NT2/D1 (cell line): ENCODE results near the gene SH3BP5.

Experiments
- DNase-seq: peaks from one replicate; pipeline ENCODE4 v3.0.0-alpha.2; 2011; ENCODE audit warnings: low read depth, low spot score
- H3K27me3 ChIP-seq: 2 replicates; pipeline ENCODE4 v1.6.0; 2011; ENCODE audit warnings: mild to moderate bottlenecking; ENCODE audit not compliant: insufficient read length, insufficient read depth
- H3K36me3 ChIP-seq: 2 replicates; pipeline ENCODE4 v1.6.1; 2011; ENCODE audit warnings: mild to moderate bottlenecking, low read length, mixed read lengths; ENCODE audit not compliant: insufficient read depth, insufficient read length
- H3K4me1 ChIP-seq: 2 replicates; pipeline ENCODE4 v1.5.1; 2011; ENCODE audit not compliant: insufficient read depth, insufficient read length
- H3K4me3 ChIP-seq: 2 replicates; pipeline ENCODE4 v1.5.1; 2011; ENCODE audit warnings: low read depth; ENCODE audit not compliant: insufficient read length
- H3K9ac ChIP-seq: 2 replicates; pipeline ENCODE4 v1.6.0; 2011; ENCODE audit warnings: low read depth; ENCODE audit not compliant: insufficient read length
- H3K9me3 ChIP-seq: 2 replicates; pipeline ENCODE4 v1.5.1; 2011; ENCODE audit warnings: mild to moderate bottlenecking, low read length; ENCODE audit not compliant: insufficient read depth
- SUZ12 ChIP-seq: IDR thresholded peaks from 2 replicates; pipeline ENCODE4 v1.6.1; 2011; ENCODE audit not compliant: insufficient read length, insufficient read depth; ENCODE audit errors: extremely low read depth
- YY1 ChIP-seq: IDR thresholded peaks from 2 replicates; pipeline ENCODE4 v1.6.1; 2011; ENCODE audit not compliant: insufficient read length, insufficient read depth
- ZNF274 ChIP-seq: IDR thresholded peaks from 2 replicates; pipeline ENCODE4 v1.6.1; 2011; ENCODE audit warnings: mild to moderate bottlenecking, low read depth, low read length

The SH3BP5 gene

GRCh38 chr3:15272426-15273196 lies 59.8 kb downstream of the SH3BP5 start:
- no peaks in the 10 kb centered on the region for H3K27me3 ChIP-seq
- H3K9me3 ChIP-seq = no peaks in the 10 kb centered on the region
- no peak for DNase-seq
- peaks cover 5% of the 10 kb centered on the region for H3K36me3 ChIP-seq
- peaks cover 12% of the 10 kb centered on the region for H3K4me1 ChIP-seq
- H3K4me3 ChIP-seq = no peak overlapping the region
- no peak overlapping the region for H3K9ac ChIP-seq
- TF ChIP-seq SUZ12 = no peak
- TF ChIP-seq YY1 = no peak
- TF ChIP-seq ZNF274 = no peak

DNA sequence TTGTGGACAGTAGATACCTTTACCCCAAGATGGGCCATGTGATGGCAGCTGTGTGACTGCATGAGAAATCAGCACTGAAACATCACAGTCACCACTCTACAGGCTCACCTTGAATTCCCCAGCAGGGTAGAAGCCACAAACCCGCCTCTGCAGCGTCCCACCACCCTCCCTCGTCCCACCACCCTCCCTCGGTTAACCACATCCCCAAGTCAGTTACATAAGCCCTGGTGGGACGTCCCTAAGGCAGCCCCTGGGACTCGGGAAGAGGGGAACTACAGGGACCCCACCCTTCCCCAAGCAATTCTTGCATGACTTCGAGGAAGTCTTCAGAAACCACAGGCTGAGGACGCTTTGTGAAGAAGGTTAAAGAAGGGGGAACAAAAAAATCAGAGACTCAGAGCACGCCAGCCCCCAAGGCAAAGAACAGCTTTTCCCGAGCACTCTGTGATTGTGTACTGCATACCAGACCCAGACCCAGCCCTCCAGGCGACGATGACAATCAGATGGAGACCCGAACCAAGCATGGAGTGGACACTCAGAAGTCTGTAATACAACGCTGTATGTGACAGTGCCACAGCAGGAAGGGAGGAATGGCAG lies 60.5 kb downstream of the SH3BP5 start:
- Histone ChIP-seq H3K4me3 (no peak overlapping the region), H3K36me3 (peaks cover 11% of the 10 kb centered on the region), H3K4me1 (peaks cover 7% of the 10 kb centered on the region), H3K9me3 (no peaks in the 10 kb centered on the region), H3K27me3 (no peaks in the 10 kb centered on the region), H3K9ac (no peak overlapping the region)
- DNase-seq = no peak
- TF ChIP-seq ZNF274 = no peak
- TF ChIP-seq YY1 = no peak
- no peak for TF ChIP-seq SUZ12

DNA sequence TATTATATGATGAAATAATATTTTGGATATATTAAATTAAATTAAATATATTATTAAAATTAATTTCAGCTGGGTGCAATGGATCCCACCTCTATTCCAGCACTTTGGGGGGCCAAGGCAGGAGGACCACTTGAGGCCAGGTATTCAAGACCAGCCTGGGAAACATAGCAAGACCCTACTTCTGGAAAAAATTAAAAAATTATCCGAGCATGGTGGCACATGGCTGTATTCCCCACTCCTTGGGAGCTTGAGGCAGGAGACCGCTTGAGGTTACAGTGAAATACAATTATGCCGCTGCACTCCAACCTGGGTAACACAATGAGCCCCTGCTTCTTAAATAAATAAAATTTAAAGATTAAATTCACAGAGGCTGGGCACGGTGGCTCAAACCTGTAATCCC lies 61.4 kb downstream of the SH3BP5 start:
- H3K9me3 ChIP-seq = no peaks in the 10 kb centered on the region
- DNase-seq = no peak
- TF ChIP-seq ZNF274 = no peak
- no peak for TF ChIP-seq SUZ12
- TF ChIP-seq YY1 = no peak
- H3K27me3 ChIP-seq = no peaks in the 10 kb centered on the region
- H3K4me3 ChIP-seq = no peak overlapping the region
- peaks cover 7% of the 10 kb centered on the region for H3K4me1 ChIP-seq
- peaks cover 19% of the 10 kb centered on the region for H3K36me3 ChIP-seq
- no peak overlapping the region for H3K9ac ChIP-seq

- no peak overlapping the region for H3K9ac ChIP-seq
These were observed 63.0 kb downstream of the SH3BP5 start for GRCh38 chr3:15269091-15269989.

GRCh38 chr3:15268033-15268631 lies 64.3 kb downstream of the SH3BP5 start:
- no peak overlapping the region for H3K9ac ChIP-seq
- H3K27me3 ChIP-seq = no peaks in the 10 kb centered on the region
- peak; percentile 78 for DNase-seq
- no peaks in the 10 kb centered on the region for H3K9me3 ChIP-seq
- peaks cover 27% of the 10 kb centered on the region for H3K36me3 ChIP-seq
- TF ChIP-seq YY1 (no peak), SUZ12 (no peak), ZNF274 (no peak)
- H3K4me3 ChIP-seq = no peak overlapping the region
- H3K4me1 ChIP-seq = peaks cover 7% of the 10 kb centered on the region

More at GRCh38 chr3:15269091-15269989, 63.0 kb downstream of the SH3BP5 start:
- no peak for DNase-seq
- Histone ChIP-seq H3K36me3 (peaks cover 27% of the 10 kb centered on the region), H3K9me3 (no peaks in the 10 kb centered on the region), H3K27me3 (no peaks in the 10 kb centered on the region), H3K4me3 (no peak overlapping the region), H3K4me1 (peaks cover 7% of the 10 kb centered on the region)
- no peak for TF ChIP-seq SUZ12
- no peak for TF ChIP-seq YY1
- no peak for TF ChIP-seq ZNF274

DNA sequence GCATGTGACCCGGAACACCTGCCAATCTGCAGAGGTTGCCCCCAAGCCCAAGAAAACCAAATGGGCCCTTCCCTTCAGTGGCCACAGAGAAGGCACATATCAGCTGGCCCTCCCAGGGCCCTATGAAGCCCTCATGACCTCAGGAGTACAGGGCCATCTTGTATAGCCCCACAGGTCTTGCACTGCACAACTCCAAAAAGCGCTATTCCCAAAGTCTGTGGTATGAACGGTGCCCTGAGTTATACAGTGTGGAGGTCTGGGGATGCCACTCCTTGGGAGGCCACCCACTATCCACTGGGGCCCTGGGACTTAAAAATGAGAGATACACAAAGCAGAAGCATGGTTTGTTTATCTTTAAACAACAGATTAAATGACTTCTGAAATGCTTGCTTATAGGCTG lies 64.9 kb downstream of the SH3BP5 start:
- Histone ChIP-seq H3K36me3 (peaks cover 27% of the 10 kb centered on the region), H3K9ac (no peak overlapping the region), H3K4me1 (peaks cover 7% of the 10 kb centered on the region), H3K9me3 (no peaks in the 10 kb centered on the region), H3K27me3 (no peaks in the 10 kb centered on the region), H3K4me3 (no peak overlapping the region)
- DNase-seq = no peak
- TF ChIP-seq SUZ12 (no peak), YY1 (no peak), ZNF274 (no peak)
